ENCODE measurements around the gene NHLRC2.
A peak's percentile ranks its signal among the peaks of the same experiment; 100 is the strongest.

NHLRC2 gene

DNA sequence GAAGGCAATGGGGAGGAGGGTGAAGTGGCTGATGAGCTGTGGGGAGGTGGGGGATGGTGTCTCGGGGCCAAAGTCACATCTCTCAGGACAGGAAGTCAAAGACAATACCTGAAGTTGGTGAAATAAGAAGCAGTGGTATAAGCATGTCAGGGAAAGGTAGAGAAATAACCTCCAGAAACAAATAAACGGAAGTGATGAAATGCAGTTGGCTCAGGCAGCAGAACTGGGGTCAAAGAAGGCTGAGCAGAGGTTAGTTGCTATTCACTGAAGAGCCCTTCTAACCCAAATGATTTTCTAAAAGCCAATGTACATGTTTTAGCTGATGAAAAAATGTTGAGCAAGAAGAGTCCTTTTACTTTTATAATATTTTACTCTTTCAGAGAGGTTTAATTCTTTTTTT, 110.6 kb downstream of the NHLRC2 start:
- H3F3A ChIP-seq (ENCODE audit: insufficient read depth, low read length) = no peaks in the 10 kb centered on the region; the same call in none of the 2 replicates

DNA sequence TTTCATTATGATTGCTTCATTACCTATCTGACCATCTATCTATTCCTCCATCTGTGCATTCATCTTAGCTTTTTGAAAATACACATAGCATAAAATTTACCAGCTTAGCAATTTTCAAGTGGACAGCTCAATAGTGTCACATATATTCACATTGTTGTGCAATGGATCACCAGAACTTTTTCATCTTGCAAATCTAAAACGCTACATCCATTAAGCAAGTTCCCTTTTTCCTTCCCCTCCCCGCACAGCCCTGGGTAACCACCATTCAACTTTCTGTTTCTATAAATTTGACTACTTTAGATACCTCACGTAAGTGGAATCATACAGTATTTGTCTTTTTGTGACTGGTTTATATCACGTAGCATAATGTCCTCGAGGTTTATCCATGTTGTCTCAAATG, 111.2 kb downstream of the NHLRC2 start:
- Histone ChIP-seq H3K27me3 (ENCODE audit: insufficient read depth, low read length) (no peaks in the 10 kb centered on the region), H3K27ac (ENCODE audit: low read depth, low read length, poor library complexity, severe bottlenecking) (no peak overlapping the region), H3K9ac (ENCODE audit: low read length) (no peak overlapping the region), H2AFZ (ENCODE audit: low read length) (no peak overlapping the region), H3K36me3 (ENCODE audit: insufficient read depth, low read length) (no peaks in the 10 kb centered on the region), H3K4me2 (ENCODE audit: low read length) (peak overlapping the region; percentile 8; the same call in 1 of the 2 replicates), H3K4me1 (ENCODE audit: insufficient read depth, low read length, severe bottlenecking) (peaks cover 43% of the 10 kb centered on the region), H3F3A (ENCODE audit: insufficient read depth, low read length) (no peaks in the 10 kb centered on the region; the same call in none of the 2 replicates), H3K9me3 (ENCODE audit: low read length) (no peaks in the 10 kb centered on the region), H4K20me1 (ENCODE audit: insufficient read depth, low read length) (no peaks in the 10 kb centered on the region), H3K79me2 (ENCODE audit: insufficient read depth, low read length) (no peaks in the 10 kb centered on the region), H3K9me2 (ENCODE audit: low read depth, low read length) (no peaks in the 10 kb centered on the region), H3K4me3 (ENCODE audit: low read depth, low read length, poor library complexity, severe bottlenecking) (no peak overlapping the region)
- no peak for TF ChIP-seq EZH2 (IDR thresholded peaks at IDR 0.05; ENCODE audit: borderline replicate concordance, low read length)
- TF ChIP-seq, protein P1, sequence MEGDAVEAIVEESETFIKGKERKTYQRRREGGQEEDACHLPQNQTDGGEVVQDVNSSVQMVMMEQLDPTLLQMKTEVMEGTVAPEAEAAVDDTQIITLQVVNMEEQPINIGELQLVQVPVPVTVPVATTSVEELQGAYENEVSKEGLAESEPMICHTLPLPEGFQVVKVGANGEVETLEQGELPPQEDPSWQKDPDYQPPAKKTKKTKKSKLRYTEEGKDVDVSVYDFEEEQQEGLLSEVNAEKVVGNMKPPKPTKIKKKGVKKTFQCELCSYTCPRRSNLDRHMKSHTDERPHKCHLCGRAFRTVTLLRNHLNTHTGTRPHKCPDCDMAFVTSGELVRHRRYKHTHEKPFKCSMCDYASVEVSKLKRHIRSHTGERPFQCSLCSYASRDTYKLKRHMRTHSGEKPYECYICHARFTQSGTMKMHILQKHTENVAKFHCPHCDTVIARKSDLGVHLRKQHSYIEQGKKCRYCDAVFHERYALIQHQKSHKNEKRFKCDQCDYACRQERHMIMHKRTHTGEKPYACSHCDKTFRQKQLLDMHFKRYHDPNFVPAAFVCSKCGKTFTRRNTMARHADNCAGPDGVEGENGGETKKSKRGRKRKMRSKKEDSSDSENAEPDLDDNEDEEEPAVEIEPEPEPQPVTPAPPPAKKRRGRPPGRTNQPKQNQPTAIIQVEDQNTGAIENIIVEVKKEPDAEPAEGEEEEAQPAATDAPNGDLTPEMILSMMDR (IDR thresholded peaks at IDR 0.05; ENCODE audit: low read length) = no peak

More for the DNA sequence above, 110.6 kb downstream of the NHLRC2 start:
- Histone ChIP-seq H3K4me1 (ENCODE audit: insufficient read depth, low read length, severe bottlenecking) (peaks cover 49% of the 10 kb centered on the region), H3K36me3 (ENCODE audit: insufficient read depth, low read length) (no peaks in the 10 kb centered on the region), H3K79me2 (ENCODE audit: insufficient read depth, low read length) (no peaks in the 10 kb centered on the region), H3K9me3 (ENCODE audit: low read length) (no peaks in the 10 kb centered on the region), H3K27ac (ENCODE audit: low read depth, low read length, poor library complexity, severe bottlenecking) (peak overlapping the region; percentile 25), H2AFZ (ENCODE audit: low read length) (no peak overlapping the region), H3K27me3 (ENCODE audit: insufficient read depth, low read length) (no peaks in the 10 kb centered on the region), H3K9me2 (ENCODE audit: low read depth, low read length) (no peaks in the 10 kb centered on the region), H3K4me2 (ENCODE audit: low read length) (no peak overlapping the region), H4K20me1 (ENCODE audit: insufficient read depth, low read length) (no peaks in the 10 kb centered on the region), H3K4me3 (ENCODE audit: low read depth, low read length, poor library complexity, severe bottlenecking) (no peak overlapping the region), H3K9ac (ENCODE audit: low read length) (no peak overlapping the region)
- TF ChIP-seq, protein P1 (IDR thresholded peaks at IDR 0.05; ENCODE audit: low read length) = no peak
- TF ChIP-seq EZH2 (IDR thresholded peaks at IDR 0.05; ENCODE audit: borderline replicate concordance, low read length) = no peak
